Testis (tissue), 2 donors: ENCODE results near the gene LCP2.

Experiments used
- POLR2A ChIP-seq: fragments of 450-650 bp; IDR thresholded peaks from one replicate; pipeline ENCODE4 v1.6.1; 2017; ENCODE audit warnings: antibody characterized with exemption, mild to moderate bottlenecking, moderate library complexity
- TF ChIP-seq, protein P1 (sequence below), 3 experiments: fragments of 450-650 bp in 2 of 3; fragments of 200-600 bp in 1 of 3; sonication (generic) in 1 of 3; IDR thresholded peaks; one replicate each; pipeline ENCODE4 v1.5.1; 2016 to 2019; ENCODE audit warnings: antibody characterized with exemption in 3 of 3, mild to moderate bottlenecking in 2 of 3, moderate library complexity in 1 of 3

- no peak for TF ChIP-seq POLR2A
- TF ChIP-seq, protein P1, sequence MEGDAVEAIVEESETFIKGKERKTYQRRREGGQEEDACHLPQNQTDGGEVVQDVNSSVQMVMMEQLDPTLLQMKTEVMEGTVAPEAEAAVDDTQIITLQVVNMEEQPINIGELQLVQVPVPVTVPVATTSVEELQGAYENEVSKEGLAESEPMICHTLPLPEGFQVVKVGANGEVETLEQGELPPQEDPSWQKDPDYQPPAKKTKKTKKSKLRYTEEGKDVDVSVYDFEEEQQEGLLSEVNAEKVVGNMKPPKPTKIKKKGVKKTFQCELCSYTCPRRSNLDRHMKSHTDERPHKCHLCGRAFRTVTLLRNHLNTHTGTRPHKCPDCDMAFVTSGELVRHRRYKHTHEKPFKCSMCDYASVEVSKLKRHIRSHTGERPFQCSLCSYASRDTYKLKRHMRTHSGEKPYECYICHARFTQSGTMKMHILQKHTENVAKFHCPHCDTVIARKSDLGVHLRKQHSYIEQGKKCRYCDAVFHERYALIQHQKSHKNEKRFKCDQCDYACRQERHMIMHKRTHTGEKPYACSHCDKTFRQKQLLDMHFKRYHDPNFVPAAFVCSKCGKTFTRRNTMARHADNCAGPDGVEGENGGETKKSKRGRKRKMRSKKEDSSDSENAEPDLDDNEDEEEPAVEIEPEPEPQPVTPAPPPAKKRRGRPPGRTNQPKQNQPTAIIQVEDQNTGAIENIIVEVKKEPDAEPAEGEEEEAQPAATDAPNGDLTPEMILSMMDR (IDR thresholded peaks at IDR 0.05) = no peak
Measured at GRCh38 chr5:170257370-170257769, 40.2 kb downstream of the LCP2 start.
